ENCODE results near the gene GCNT2. TPM values are rescaled to one million over a fixed set of nuclear protein-coding genes. Genes with fewer than 3 reads are reported as not detected.

The GCNT2 gene
- total RNA-seq (2022), result 0.63 and 0.96 TPM in 2 replicates
- percentile 33 among the genes with signal in this experiment for Bru-seq, nascent RNA
- percentile 35 among the genes with signal in this experiment for BruChase-seq, experiment 1, labeled RNA remaining after a 6-hour chase
- BruChase-seq, experiment 2, labeled RNA remaining after a 2-hour chase, result percentile 34 among the genes with signal in this experiment
- long read RNA-seq, partial matches to known transcripts, result 0 of 1 reads
- long read RNA-seq, other reads (novel, unspliced or antisense), result 0 of 1 reads

- CTCF ChIA-PET, result no interaction called here
- POLR2A ChIA-PET, result interaction anchor here (0.7 to 1.2 kb wide), 2 partner anchors 10 to 559 kb away, joined by 3 to 4 read pairs; no protein-coding TSS in a partner anchor
- TSS peak; percentile 59 for BruUV-seq (replicated peaks)
These were observed at the start of gene GCNT2 for GRCh38 chr6:10521104-10521808. Gene GCNT2 (plus strand): TSS chr6:10521351. CDS start chr6:10528912, 7,561 bp downstream.

GRCh38 chr6:10472634-10473033, 48.5 kb upstream of the GCNT2 start:
- Mint-ChIP-seq H3K27me3 (ENCODE audit: insufficient read depth, unreplicated experiment) (no peaks in the 10 kb centered on the region), H3K4me3 (ENCODE audit: unreplicated experiment) (no peak overlapping the region), H3K9me3 (ENCODE audit: unreplicated experiment) (no peaks in the 10 kb centered on the region), H3K27ac (ENCODE audit: low read depth, unreplicated experiment) (no peak overlapping the region), H3K4me1 (ENCODE audit: insufficient read depth, unreplicated experiment) (peaks cover 17% of the 10 kb centered on the region), H3K36me3 (ENCODE audit: insufficient read depth, unreplicated experiment) (peaks cover 5% of the 10 kb centered on the region)
- BruUV-seq (replicated peaks), result no TSS peak
- no peak for TF ChIP-seq CTCF (IDR thresholded peaks at IDR 0.05; ENCODE audit: unreplicated experiment)
- CTCF ChIA-PET, result no interaction called here
- intact Hi-C loops (cut with micrococcal nuclease), result no loop called here
- no peak for DNase-seq (ENCODE audit: unreplicated experiment)
- POLR2A ChIA-PET, result no interaction called here

More at GRCh38 chr6:10521104-10521808, at the start of gene GCNT2:
- peaks cover 6% of the 10 kb centered on the region for H3K4me1 Mint-ChIP-seq (ENCODE audit: insufficient read depth, unreplicated experiment)
- H3K36me3 Mint-ChIP-seq (ENCODE audit: insufficient read depth, unreplicated experiment), result no peaks in the 10 kb centered on the region
- no peak for TF ChIP-seq CTCF (IDR thresholded peaks at IDR 0.05; ENCODE audit: unreplicated experiment)
- no peaks in the 10 kb centered on the region for H3K9me3 Mint-ChIP-seq (ENCODE audit: unreplicated experiment)
- peak within 1 kb of the TSS; percentile 31 for H3K4me3 Mint-ChIP-seq (ENCODE audit: unreplicated experiment)
- DNase-seq (ENCODE audit: unreplicated experiment), result peak; percentile 71
- intact Hi-C loops (cut with micrococcal nuclease), result no loop called here
- no peaks in the 10 kb centered on the region for H3K27me3 Mint-ChIP-seq (ENCODE audit: insufficient read depth, unreplicated experiment)
- H3K27ac Mint-ChIP-seq (ENCODE audit: low read depth, unreplicated experiment), result peak within 1 kb of the TSS; percentile 81

GRCh38 chr6:10478187-10479040, 42.7 kb upstream of the GCNT2 start:
- Mint-ChIP-seq H3K4me3 (ENCODE audit: unreplicated experiment) (no peak overlapping the region), H3K9me3 (ENCODE audit: unreplicated experiment) (no peaks in the 10 kb centered on the region), H3K27ac (ENCODE audit: low read depth, unreplicated experiment) (no peak overlapping the region), H3K36me3 (ENCODE audit: insufficient read depth, unreplicated experiment) (no peaks in the 10 kb centered on the region), H3K27me3 (ENCODE audit: insufficient read depth, unreplicated experiment) (no peaks in the 10 kb centered on the region), H3K4me1 (ENCODE audit: insufficient read depth, unreplicated experiment) (peaks cover 21% of the 10 kb centered on the region)
- TF ChIP-seq CTCF (IDR thresholded peaks at IDR 0.05; ENCODE audit: unreplicated experiment), result peak; percentile 70
- POLR2A ChIA-PET, result interaction anchor here (0.6 to 1.3 kb wide), 6 partner anchors 18 to 337 kb away, joined by 3 to 7 read pairs (median 4); partner anchors contain the start of genes C6orf52 and PAK1IP1
- peak; percentile 65 for DNase-seq (ENCODE audit: unreplicated experiment)
- no TSS peak for BruUV-seq (replicated peaks)
- CTCF ChIA-PET, result interaction anchor here (0.6 to 3.2 kb wide), 52 partner anchors 9 to 1942 kb away, joined by 3 to 41 read pairs (median 4); partner anchors contain the start of genes C6orf52, MAK and PAK1IP1
- intact Hi-C loops (cut with micrococcal nuclease), result loop anchor here (1.0 kb wide), 2 partner anchors 216 to 323 kb away; partner anchors contain the start of genes C6orf52 and PAK1IP1

Data from MCF 10A (cell line).